Measurements from ENCODE around the gene NTPCR. TPM values are rescaled to one million over a fixed set of nuclear protein-coding genes. Genes with fewer than 3 reads are reported as not detected.

Gene NTPCR
- total RNA-seq, 1 donor from 2014 or later: 31.0 TPM

GRCh38 chr1:232983375-232983774 lies 33.0 kb downstream of the NTPCR start:
- no peak for TF ChIP-seq CTCF (conservative IDR thresholded peaks at IDR 0.05; ENCODE audit: low read depth, low read length)
- no peak overlapping the region for H3K4me3 ChIP-seq (ENCODE audit: low read depth, low read length)
- no peak for DNase-seq (ENCODE audit: low read depth)

GRCh38 chr1:232983817-232984567 lies 33.6 kb downstream of the NTPCR start:
- H3K4me3 ChIP-seq (ENCODE audit: low read depth, low read length): no peak overlapping the region
- TF ChIP-seq CTCF (conservative IDR thresholded peaks at IDR 0.05; ENCODE audit: low read depth, low read length): no peak
- DNase-seq (ENCODE audit: low read depth): no peak

- H3K4me3 ChIP-seq (ENCODE audit: low read depth, low read length): no peak overlapping the region
- no peak for DNase-seq (ENCODE audit: low read depth)
- no peak for TF ChIP-seq CTCF (conservative IDR thresholded peaks at IDR 0.05; ENCODE audit: low read depth, low read length)
Measured at GRCh38 chr1:232984577-232985425, 34.4 kb downstream of the NTPCR start.

- TF ChIP-seq CTCF (conservative IDR thresholded peaks at IDR 0.05; ENCODE audit: low read depth, low read length): no peak
- H3K4me3 ChIP-seq (ENCODE audit: low read depth, low read length): no peak overlapping the region
- DNase-seq (ENCODE audit: low read depth): no peak
Measured at GRCh38 chr1:232985882-232986526, 35.6 kb downstream of the NTPCR start.

GRCh38 chr1:232986527-232986922 lies 36.1 kb downstream of the NTPCR start:
- TF ChIP-seq CTCF (conservative IDR thresholded peaks at IDR 0.05; ENCODE audit: low read depth, low read length): no peak

GRCh38 chr1:232987046-232987773 lies 36.8 kb downstream of the NTPCR start:
- H3K4me3 ChIP-seq (ENCODE audit: low read depth, low read length): no peak overlapping the region
- no peak for TF ChIP-seq CTCF (conservative IDR thresholded peaks at IDR 0.05; ENCODE audit: low read depth, low read length)

More at GRCh38 chr1:232986527-232986922, 36.1 kb downstream of the NTPCR start:
- no peak overlapping the region for H3K4me3 ChIP-seq (ENCODE audit: low read depth, low read length)
- no peak for DNase-seq (ENCODE audit: low read depth)

More at GRCh38 chr1:232987046-232987773, 36.8 kb downstream of the NTPCR start:
- no peak for DNase-seq (ENCODE audit: low read depth)

All from epithelial cell of proximal tubule (primary cell).